ENCODE measurements around the gene TTLL12. TPM values are rescaled to one million over a fixed set of nuclear protein-coding genes. Genes with fewer than 3 reads are reported as not detected.

Gene TTLL12
- total RNA-seq, 2 experiments from 2014 or later: 66.5 to 71.5 TPM

DNA sequence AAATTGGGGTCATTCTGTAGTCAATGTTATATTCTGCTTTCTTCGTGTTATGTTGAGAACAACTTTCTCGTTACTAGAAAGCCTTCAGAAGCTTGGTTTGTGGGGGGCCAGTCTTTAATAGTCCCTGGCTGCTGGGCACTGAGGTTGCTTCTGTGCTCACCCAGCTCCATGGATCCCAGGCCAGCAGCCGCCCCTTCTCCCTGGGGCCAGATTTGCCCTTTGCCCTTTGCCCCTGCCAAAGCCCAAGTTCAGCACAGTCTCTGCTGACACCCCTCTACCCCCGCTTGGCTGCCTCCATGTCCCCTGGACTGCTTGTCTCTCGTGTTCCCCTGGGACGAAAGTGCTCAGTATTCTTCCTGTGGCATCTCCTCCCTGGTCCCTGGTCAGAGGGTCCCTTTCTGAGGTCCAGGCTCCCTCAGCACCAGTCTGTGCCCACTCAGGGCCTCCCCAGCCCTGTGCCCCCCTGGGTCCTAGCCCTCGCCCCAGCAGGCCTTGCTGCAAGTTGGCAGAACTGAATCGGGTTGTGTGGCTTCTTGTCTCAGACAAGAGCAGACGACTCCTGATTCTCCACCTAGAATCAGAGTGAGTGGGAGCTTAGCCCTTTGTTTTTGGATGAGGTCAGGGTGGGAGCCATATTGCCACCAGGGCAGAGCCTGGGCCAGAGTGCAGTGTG lies 28.9 kb downstream of the TTLL12 start:
- Histone ChIP-seq H3K9me3 (ENCODE audit: low read length) (no peaks in the 10 kb centered on the region), H3K4me3 (ENCODE audit: low read depth, low read length, poor library complexity, severe bottlenecking) (no peak overlapping the region), H3K36me3 (ENCODE audit: insufficient read depth, low read length) (no peaks in the 10 kb centered on the region), H3K79me2 (ENCODE audit: insufficient read depth, low read depth, low read length) (no peaks in the 10 kb centered on the region), H4K20me1 (ENCODE audit: insufficient read depth, low read length) (no peaks in the 10 kb centered on the region), H3K27ac (ENCODE audit: low read depth, low read length, poor library complexity, severe bottlenecking) (no peak overlapping the region), H2AFZ (ENCODE audit: low read length) (no peak overlapping the region), H3K4me2 (ENCODE audit: low read length) (no peak overlapping the region), H3K4me1 (ENCODE audit: insufficient read depth, low read length, poor library complexity, severe bottlenecking) (peaks cover 1% of the 10 kb centered on the region), H3K9me2 (ENCODE audit: insufficient read depth, low read length) (no peaks in the 10 kb centered on the region)
- intact Hi-C loops (cut with micrococcal nuclease; ENCODE audit: unreplicated experiment): no loop called here
- CTCF ChIA-PET (ENCODE audit: unreplicated experiment): interaction anchor here (0.6 kb wide), 1 partner anchor 66 kb away, joined by 5 read pairs; no protein-coding TSS in a partner anchor
- no peak for TF ChIP-seq CTCF (conservative IDR thresholded peaks at IDR 0.05; ENCODE audit: low read length)
- TF ChIP-seq EZH2phosphoT487 (IDR thresholded peaks at IDR 0.05; ENCODE audit: borderline replicate concordance, low read depth, low read length): no peak
- no peak for DNase-seq (ENCODE audit: low spot score)
- no TSS peak for BruUV-seq (replicated peaks)
- POLR2A ChIA-PET: no interaction called here

GRCh38 chr22:43156413-43156812 lies 30.5 kb downstream of the TTLL12 start:
- Histone ChIP-seq H3K9me3 (ENCODE audit: low read length) (no peaks in the 10 kb centered on the region), H2AFZ (ENCODE audit: low read length) (no peak overlapping the region), H4K20me1 (ENCODE audit: insufficient read depth, low read length) (no peaks in the 10 kb centered on the region), H3K4me2 (ENCODE audit: low read length) (no peak overlapping the region), H3K4me3 (ENCODE audit: low read depth, low read length, poor library complexity, severe bottlenecking) (no peak overlapping the region), H3K36me3 (ENCODE audit: insufficient read depth, low read length) (no peaks in the 10 kb centered on the region), H3K4me1 (ENCODE audit: insufficient read depth, low read length, poor library complexity, severe bottlenecking) (peaks cover 12% of the 10 kb centered on the region), H3K27ac (ENCODE audit: low read depth, low read length, poor library complexity, severe bottlenecking) (no peak overlapping the region), H3K9me2 (ENCODE audit: insufficient read depth, low read length) (no peaks in the 10 kb centered on the region), H3K79me2 (ENCODE audit: insufficient read depth, low read depth, low read length) (no peaks in the 10 kb centered on the region)
- no peak for DNase-seq (ENCODE audit: low spot score)
- CTCF ChIA-PET (ENCODE audit: unreplicated experiment): no interaction called here
- POLR2A ChIA-PET: no interaction called here
- intact Hi-C loops (cut with micrococcal nuclease; ENCODE audit: unreplicated experiment): no loop called here
- TF ChIP-seq CTCF (conservative IDR thresholded peaks at IDR 0.05; ENCODE audit: low read length) (no peak), EZH2phosphoT487 (IDR thresholded peaks at IDR 0.05; ENCODE audit: borderline replicate concordance, low read depth, low read length) (no peak)
- no TSS peak for BruUV-seq (replicated peaks)

DNA sequence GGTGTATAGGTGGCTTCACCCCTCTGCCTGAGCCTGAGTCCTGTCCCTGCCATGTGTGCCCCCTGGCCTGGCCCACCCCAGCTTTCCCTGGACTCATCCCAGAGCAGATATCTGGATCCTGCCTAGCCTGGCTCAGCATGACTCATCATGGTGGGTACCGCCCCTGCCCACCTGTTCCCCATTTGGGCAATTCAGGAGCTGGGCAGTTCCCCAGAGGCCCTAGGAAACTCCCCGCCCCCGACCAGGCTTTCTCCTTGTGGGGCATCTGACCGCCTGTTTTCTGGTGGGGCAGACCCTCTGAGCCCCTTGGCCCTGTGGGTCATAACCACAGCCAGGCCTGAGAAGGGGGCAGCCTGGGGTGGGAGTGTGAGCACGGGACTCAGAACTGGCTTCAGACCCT lies 31.1 kb downstream of the TTLL12 start:
- no peak for TF ChIP-seq CTCF (conservative IDR thresholded peaks at IDR 0.05; ENCODE audit: low read length)
- no peak for TF ChIP-seq EZH2phosphoT487 (IDR thresholded peaks at IDR 0.05; ENCODE audit: borderline replicate concordance, low read depth, low read length)
- ChIA-PET POLR2A (no interaction called here), CTCF (ENCODE audit: unreplicated experiment) (no interaction called here)
- H2AFZ ChIP-seq (ENCODE audit: low read length): no peak overlapping the region
- no peaks in the 10 kb centered on the region for H3K79me2 ChIP-seq (ENCODE audit: insufficient read depth, low read depth, low read length)
- H3K36me3 ChIP-seq (ENCODE audit: insufficient read depth, low read length): no peaks in the 10 kb centered on the region
- H3K4me3 ChIP-seq (ENCODE audit: low read depth, low read length, poor library complexity, severe bottlenecking): no peak overlapping the region
- intact Hi-C loops (cut with micrococcal nuclease; ENCODE audit: unreplicated experiment): no loop called here
- no peak overlapping the region for H3K4me2 ChIP-seq (ENCODE audit: low read length)
- H3K27ac ChIP-seq (ENCODE audit: low read depth, low read length, poor library complexity, severe bottlenecking): no peak overlapping the region
- DNase-seq (ENCODE audit: low spot score): no peak
- no TSS peak for BruUV-seq (replicated peaks)
- H3K9me2 ChIP-seq (ENCODE audit: insufficient read depth, low read length): no peaks in the 10 kb centered on the region
- H3K9me3 ChIP-seq (ENCODE audit: low read length): no peaks in the 10 kb centered on the region
- H3K4me1 ChIP-seq (ENCODE audit: insufficient read depth, low read length, poor library complexity, severe bottlenecking): peaks cover 12% of the 10 kb centered on the region
- no peaks in the 10 kb centered on the region for H4K20me1 ChIP-seq (ENCODE audit: insufficient read depth, low read length)

Measured in OCI-LY7 (cell line).